ENCODE data around the gene PSAP. TPM values are rescaled to one million over a fixed set of nuclear protein-coding genes. Genes with fewer than 3 reads are reported as not detected.
A peak's percentile ranks its signal among the peaks of the same experiment; 100 is the strongest.

The PSAP gene
- polyA plus RNA-seq, 1 donor from 2014 or later, result 651 TPM

- Histone ChIP-seq H3K9me2 (ENCODE audit: insufficient read depth, low read length) (no peaks in the 10 kb centered on the region), H3K4me3 (ENCODE audit: low read length) (peak overlapping the region; percentile 63), H3K9ac (ENCODE audit: low read length) (peak overlapping the region; percentile 85), H3K79me2 (replicated peaks; ENCODE audit: insufficient read depth, low read length) (peaks cover 81% of the 10 kb centered on the region), H2AFZ (ENCODE audit: low read depth, low read length) (no peak overlapping the region), H3K9me3 (ENCODE audit: low read length) (no peaks in the 10 kb centered on the region), H3K4me2 (ENCODE audit: low read length) (peak overlapping the region; percentile 88), H3K36me3 (ENCODE audit: insufficient read depth, low read length) (no peaks in the 10 kb centered on the region), H3K27me3 (ENCODE audit: insufficient read depth, low read depth, low read length) (no peaks in the 10 kb centered on the region), H4K20me1 (ENCODE audit: insufficient read depth) (no peaks in the 10 kb centered on the region), H3F3A (ENCODE audit: insufficient read depth, low read length, poor library complexity, severe bottlenecking) (peaks cover 19% of the 10 kb centered on the region), H3K27ac (ENCODE audit: low read length) (peak overlapping the region; percentile 99)
- no peak for TF ChIP-seq CTCF (IDR thresholded peaks at IDR 0.05; ENCODE audit: poor library complexity, severe bottlenecking)
- TF ChIP-seq REST (IDR thresholded peaks at IDR 0.05; ENCODE audit: borderline replicate concordance), result no peak
- TF ChIP-seq SMC3 (conservative IDR thresholded peaks at IDR 0.05; ENCODE audit: poor library complexity), result no peak
- TF ChIP-seq EZH2 (IDR thresholded peaks at IDR 0.05; ENCODE audit: borderline replicate concordance, insufficient read depth, low read length, poor library complexity, severe bottlenecking), result no peak
- TF ChIP-seq EP300 (conservative IDR thresholded peaks at IDR 0.05; ENCODE audit: poor library complexity, severe bottlenecking), result no peak
- TF ChIP-seq TAF1 (IDR thresholded peaks at IDR 0.05; ENCODE audit: low read depth), result no peak
- no peak for TF ChIP-seq POLR2AphosphoS5 (IDR thresholded peaks at IDR 0.05)
- TF ChIP-seq RAD21 (conservative IDR thresholded peaks at IDR 0.05), result no peak
- TF ChIP-seq MXI1 (conservative IDR thresholded peaks at IDR 0.05; ENCODE audit: poor library complexity, severe bottlenecking), result no peak
Measured at GRCh38 chr10:71840958-71841335, 10.1 kb downstream of the PSAP start.

- Histone ChIP-seq H3K4me2 (ENCODE audit: low read length) (peak overlapping the region; percentile 88), H2AFZ (ENCODE audit: low read depth, low read length) (no peak overlapping the region), H3K27me3 (ENCODE audit: insufficient read depth, low read depth, low read length) (no peaks in the 10 kb centered on the region), H3K36me3 (ENCODE audit: insufficient read depth, low read length) (no peaks in the 10 kb centered on the region), H3K27ac (ENCODE audit: low read length) (peak overlapping the region; percentile 99), H3K9ac (ENCODE audit: low read length) (peak overlapping the region; percentile 85), H3K79me2 (replicated peaks; ENCODE audit: insufficient read depth, low read length) (peaks cover 81% of the 10 kb centered on the region), H4K20me1 (ENCODE audit: insufficient read depth) (no peaks in the 10 kb centered on the region), H3F3A (ENCODE audit: insufficient read depth, low read length, poor library complexity, severe bottlenecking) (peaks cover 19% of the 10 kb centered on the region), H3K4me3 (ENCODE audit: low read length) (peak overlapping the region; percentile 63), H3K9me3 (ENCODE audit: low read length) (no peaks in the 10 kb centered on the region), H3K9me2 (ENCODE audit: insufficient read depth, low read length) (no peaks in the 10 kb centered on the region)
- TF ChIP-seq MXI1 (conservative IDR thresholded peaks at IDR 0.05; ENCODE audit: poor library complexity, severe bottlenecking), result peak; percentile 89
- TF ChIP-seq RAD21 (conservative IDR thresholded peaks at IDR 0.05), result peak; percentile 60
- TF ChIP-seq TAF1 (IDR thresholded peaks at IDR 0.05; ENCODE audit: low read depth), result no peak
- TF ChIP-seq SMC3 (conservative IDR thresholded peaks at IDR 0.05; ENCODE audit: poor library complexity), result peak; percentile 53
- peak; percentile 85 for TF ChIP-seq EP300 (conservative IDR thresholded peaks at IDR 0.05; ENCODE audit: poor library complexity, severe bottlenecking)
- TF ChIP-seq EZH2 (IDR thresholded peaks at IDR 0.05; ENCODE audit: borderline replicate concordance, insufficient read depth, low read length, poor library complexity, severe bottlenecking), result no peak
- TF ChIP-seq POLR2AphosphoS5 (IDR thresholded peaks at IDR 0.05), result peak; percentile 86
- peak; percentile 88 for TF ChIP-seq REST (IDR thresholded peaks at IDR 0.05; ENCODE audit: borderline replicate concordance)
- TF ChIP-seq CTCF (IDR thresholded peaks at IDR 0.05; ENCODE audit: poor library complexity, severe bottlenecking), result no peak
Measured at GRCh38 chr10:71840177-71840957, 10.7 kb downstream of the PSAP start.

All from neural cell (in vitro differentiated cells).